Thoracic aorta (tissue), 2 donors: ENCODE results near the gene PIAS1. TPM values are rescaled to one million over a fixed set of nuclear protein-coding genes. Genes with fewer than 3 reads are reported as not detected.

Experiments
- ATAC-seq: fragments of 150-250 bp; one replicate; pipeline ENCODE4 v1.8.0; 2017; ENCODE audit warnings: low read depth; ENCODE audit not compliant: insufficient number of reproducible peaks, low FRiP score
- DNase-seq: peaks from one replicate; pipeline ENCODE4 v3.0.0-alpha.2; 2020; ENCODE audit warnings: low spot score
- H3K27ac ChIP-seq, 2 donors: fragments of 200-600 bp; sonication (generic); 1 replicate in 1 of 2; 2 replicates in 1 of 2; pipeline ENCODE4 v1.5.1; 2016; ENCODE audit warnings: mild to moderate bottlenecking in 2 of 2, moderate library complexity in 2 of 2
- H3K27me3 ChIP-seq: fragments of 200-600 bp; sonication (generic); replicated peaks from 2 replicates; pipeline ENCODE4 v1.6.0; 2016; ENCODE audit warnings: mild to moderate bottlenecking; ENCODE audit not compliant: insufficient read depth
- H3K36me3 ChIP-seq: fragments of 200-600 bp; sonication (generic); one replicate; pipeline ENCODE4 v1.5.1; 2016
- H3K4me1 ChIP-seq, 2 donors: fragments of 200-600 bp; sonication (generic); 1 replicate in 1 of 2; 2 replicates in 1 of 2; pipeline versions ENCODE4 v1.5.1 to v1.6.0; 2016; ENCODE audit warnings: low read depth in 2 of 2, mild to moderate bottlenecking in 1 of 2; ENCODE audit not compliant: control insufficient read depth in 1 of 2
- H3K4me3 ChIP-seq: fragments of 200-600 bp; sonication (generic); 2 replicates; pipeline ENCODE4 v1.5.1; 2016; ENCODE audit warnings: mild to moderate bottlenecking
- H3K9me3 ChIP-seq: fragments of 200-600 bp; sonication (generic); 2 replicates; pipeline ENCODE4 v1.5.1; 2016
- total RNA-seq, 2 donors: library from RNA; depleted of rRNA; stranded (reverse); fragments of >200 nt; gene quantifications; one replicate each; pipeline versions ENCODE4 v1.1.0 to v1.2.3, GENCODE V29; 2016
- TF ChIP-seq, protein P1 (sequence below): fragments of 200-600 bp; sonication (generic); IDR thresholded peaks from one replicate; pipeline ENCODE4 v1.5.1; 2019; ENCODE audit warnings: antibody characterized with exemption

PIAS1 gene
- total RNA-seq, 2 donors from 2014 or later = 45.1 to 74.1 TPM

DNA sequence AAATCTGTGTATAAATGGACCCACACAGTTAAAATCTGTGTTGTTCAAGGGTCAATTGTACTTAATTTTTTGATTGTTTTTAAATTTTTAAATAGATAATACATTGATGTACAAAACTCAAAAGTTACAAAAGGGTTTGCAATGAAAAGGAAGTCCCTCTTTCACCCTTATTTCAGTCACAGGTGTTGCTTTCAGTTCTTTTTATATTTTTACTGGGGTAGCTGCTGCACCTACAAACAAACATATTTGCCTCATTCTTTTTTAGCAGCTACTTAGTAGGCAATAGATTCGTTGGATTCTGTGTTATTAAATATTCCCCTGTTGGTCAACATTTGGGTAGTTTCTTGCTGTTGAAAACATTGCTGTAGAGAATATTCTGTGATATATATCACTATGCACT, 44.4 kb downstream of the PIAS1 start:
- TF ChIP-seq, protein P1, sequence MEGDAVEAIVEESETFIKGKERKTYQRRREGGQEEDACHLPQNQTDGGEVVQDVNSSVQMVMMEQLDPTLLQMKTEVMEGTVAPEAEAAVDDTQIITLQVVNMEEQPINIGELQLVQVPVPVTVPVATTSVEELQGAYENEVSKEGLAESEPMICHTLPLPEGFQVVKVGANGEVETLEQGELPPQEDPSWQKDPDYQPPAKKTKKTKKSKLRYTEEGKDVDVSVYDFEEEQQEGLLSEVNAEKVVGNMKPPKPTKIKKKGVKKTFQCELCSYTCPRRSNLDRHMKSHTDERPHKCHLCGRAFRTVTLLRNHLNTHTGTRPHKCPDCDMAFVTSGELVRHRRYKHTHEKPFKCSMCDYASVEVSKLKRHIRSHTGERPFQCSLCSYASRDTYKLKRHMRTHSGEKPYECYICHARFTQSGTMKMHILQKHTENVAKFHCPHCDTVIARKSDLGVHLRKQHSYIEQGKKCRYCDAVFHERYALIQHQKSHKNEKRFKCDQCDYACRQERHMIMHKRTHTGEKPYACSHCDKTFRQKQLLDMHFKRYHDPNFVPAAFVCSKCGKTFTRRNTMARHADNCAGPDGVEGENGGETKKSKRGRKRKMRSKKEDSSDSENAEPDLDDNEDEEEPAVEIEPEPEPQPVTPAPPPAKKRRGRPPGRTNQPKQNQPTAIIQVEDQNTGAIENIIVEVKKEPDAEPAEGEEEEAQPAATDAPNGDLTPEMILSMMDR = no peak
- H3K9me3 ChIP-seq = peaks cover 8% of the 10 kb centered on the region
- no peak overlapping the region for H3K4me3 ChIP-seq
- H3K27ac ChIP-seq = no peak overlapping the region
- no peaks in the 10 kb centered on the region for H3K36me3 ChIP-seq
- ATAC-seq = no peak
- no peak for DNase-seq
- peaks cover 4 to 22% of the 10 kb centered on the region in 2 donors for H3K4me1 ChIP-seq
- H3K27me3 ChIP-seq = no peaks in the 10 kb centered on the region

- no peaks in the 10 kb centered on the region for H3K27me3 ChIP-seq
- no peak for ATAC-seq
These were observed 46.1 kb downstream of the PIAS1 start for GRCh38 chr15:68100194-68100593.

DNA sequence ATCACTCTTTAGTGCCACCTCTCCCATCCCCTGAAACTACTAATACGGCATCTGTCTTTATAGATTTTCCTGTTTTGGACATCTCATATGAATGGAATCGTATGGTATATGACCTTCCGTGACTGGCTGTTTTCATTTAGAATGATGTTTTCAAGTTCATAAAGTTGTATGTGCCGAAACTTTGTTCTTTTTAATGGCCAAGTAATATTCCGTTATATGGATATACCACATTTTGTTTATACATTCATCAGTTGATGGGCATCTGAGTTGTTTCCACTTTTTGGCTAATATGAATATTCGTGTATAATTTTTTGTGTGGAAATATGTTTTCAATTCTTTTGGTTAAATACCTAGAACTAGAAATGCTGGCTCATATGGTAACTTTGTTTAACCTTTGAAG, 49.5 kb downstream of the PIAS1 start:
- H3K9me3 ChIP-seq = no peaks in the 10 kb centered on the region
- no peak overlapping the region for H3K27ac ChIP-seq
- ATAC-seq (no peak), DNase-seq (no peak)
- no peaks in the 10 kb centered on the region for H3K27me3 ChIP-seq
- H3K4me1 ChIP-seq = peaks cover 24 to 46% of the 10 kb centered on the region in 2 donors
- H3K4me3 ChIP-seq = no peak overlapping the region
- TF ChIP-seq, protein P1 = no peak
- H3K36me3 ChIP-seq = no peaks in the 10 kb centered on the region

More at GRCh38 chr15:68100194-68100593, 46.1 kb downstream of the PIAS1 start:
- TF ChIP-seq, protein P1 = no peak
- H3K4me1 ChIP-seq = peaks cover 4 to 17% of the 10 kb centered on the region in 2 donors
- no peak for DNase-seq
- H3K9me3 ChIP-seq = peaks cover 8% of the 10 kb centered on the region
- no peak overlapping the region for H3K4me3 ChIP-seq
- no peaks in the 10 kb centered on the region for H3K36me3 ChIP-seq
- no peak overlapping the region for H3K27ac ChIP-seq

DNA sequence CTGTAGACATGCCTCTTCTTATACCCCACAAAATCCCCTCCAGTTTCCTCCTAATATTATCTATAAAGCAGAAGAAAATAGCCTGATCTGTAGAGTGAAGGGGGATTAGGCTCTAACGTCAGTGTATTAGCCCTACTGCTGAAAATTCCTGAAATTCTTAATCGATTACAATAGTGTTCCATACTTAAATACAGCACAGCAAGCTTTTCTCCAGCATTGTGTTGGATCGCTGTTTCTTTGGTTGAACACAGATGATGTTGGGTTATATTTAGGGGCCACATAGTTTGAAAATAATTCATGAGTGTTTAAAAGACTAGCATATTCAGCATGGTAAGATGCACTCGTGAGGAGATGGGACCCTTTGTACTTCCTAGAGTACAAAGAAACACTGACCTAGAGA, 52.5 kb downstream of the PIAS1 start:
- ATAC-seq = no peak
- H3K27me3 ChIP-seq = no peaks in the 10 kb centered on the region
- H3K27ac ChIP-seq = no peak overlapping the region
- no peaks in the 10 kb centered on the region for H3K36me3 ChIP-seq
- H3K9me3 ChIP-seq = no peaks in the 10 kb centered on the region
- DNase-seq = no peak
- no peak overlapping the region for H3K4me3 ChIP-seq
- H3K4me1 ChIP-seq = peaks cover 33 to 42% of the 10 kb centered on the region in 2 donors
- TF ChIP-seq, protein P1 = no peak

DNA sequence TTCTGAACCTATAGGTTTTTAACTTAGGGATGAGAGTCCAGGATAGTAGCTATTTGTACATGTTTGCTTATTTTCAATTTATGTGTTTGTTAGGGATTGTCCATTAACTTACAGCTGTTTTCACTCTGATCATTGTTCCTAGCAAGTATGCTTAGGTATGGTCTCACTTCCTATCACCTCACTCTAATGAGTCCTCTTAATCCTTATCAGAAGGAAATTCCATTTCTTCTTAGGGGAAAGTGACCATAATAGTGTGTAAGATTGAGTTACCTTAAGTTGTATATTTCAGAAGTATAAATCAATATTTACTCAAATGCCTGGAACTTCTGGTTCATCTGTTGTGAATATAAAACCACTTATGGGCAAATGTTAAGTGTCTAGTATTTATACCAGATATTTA, 53.0 kb downstream of the PIAS1 start:
- no peak for ATAC-seq
- DNase-seq = no peak
- Histone ChIP-seq H3K27ac (no peak overlapping the region), H3K9me3 (no peaks in the 10 kb centered on the region), H3K27me3 (no peaks in the 10 kb centered on the region), H3K4me1 (peaks cover 31 to 43% of the 10 kb centered on the region in 2 donors), H3K36me3 (no peaks in the 10 kb centered on the region), H3K4me3 (no peak overlapping the region)
- TF ChIP-seq, protein P1 = no peak
